ENCODE data around the gene TNFRSF6B. TPM values are rescaled to one million over a fixed set of nuclear protein-coding genes. Genes with fewer than 3 reads are reported as not detected.

TNFRSF6B gene
- total RNA-seq, 1 donor from 2014 or later, result 5.2 TPM

DNA sequence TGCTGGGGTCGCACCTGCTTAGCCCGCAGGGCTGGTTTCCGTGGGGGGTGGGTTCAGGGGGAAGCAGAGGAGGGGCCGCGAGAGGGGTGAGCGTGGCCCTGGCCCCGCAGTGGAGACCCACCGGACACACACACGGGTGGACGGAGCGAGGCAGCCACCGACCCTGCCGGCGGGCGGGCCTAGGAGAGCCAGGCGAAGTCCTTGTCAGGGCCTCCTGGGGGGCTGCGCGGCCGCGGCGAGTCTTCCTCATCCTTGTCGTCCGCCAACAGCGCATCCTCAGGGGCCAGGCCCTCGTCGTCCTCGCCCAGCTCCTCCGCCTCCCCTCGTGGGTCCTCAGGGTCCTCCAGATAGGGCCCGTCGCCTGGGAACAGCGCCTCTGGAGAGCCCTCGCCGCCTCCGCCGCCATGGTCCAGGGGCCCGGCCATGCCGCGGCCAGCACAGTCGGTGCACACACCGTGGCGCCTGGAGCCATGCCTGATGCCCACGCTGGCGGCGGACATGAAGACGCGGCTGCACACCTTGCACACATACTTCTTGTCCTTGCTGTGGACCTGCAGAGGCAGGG is 50.4 kb downstream of the TNFRSF6B start:
- no peak for DNase-seq (ENCODE audit: low read depth)

DNA sequence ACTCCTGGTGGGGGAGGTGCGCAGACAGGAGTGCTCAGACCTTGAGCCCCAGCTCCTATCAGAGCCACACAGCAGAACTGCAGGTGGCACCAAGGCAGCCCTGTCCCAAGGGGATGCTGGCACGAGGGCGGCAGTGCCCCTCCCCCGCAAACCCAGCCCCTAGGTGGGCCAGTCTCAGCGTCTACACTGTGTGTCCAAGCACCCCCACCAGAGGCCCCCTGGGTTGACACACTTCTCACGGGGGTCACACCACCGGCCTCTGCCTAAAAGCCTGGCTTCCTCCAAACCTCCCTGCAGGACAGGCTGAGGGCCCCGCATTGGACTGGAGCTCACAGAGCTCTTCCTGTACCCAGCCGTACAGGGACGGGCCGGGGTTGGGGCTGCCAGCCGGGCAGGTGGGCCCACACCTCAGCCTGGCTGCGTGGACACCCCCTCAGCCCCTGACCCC is 51.2 kb downstream of the TNFRSF6B start:
- no peak for DNase-seq (ENCODE audit: low read depth)

Other genes with a start within 250 kb of the TNFRSF6B start
- gene KCNQ2, start 224.0 kb upstream of the TNFRSF6B start, total RNA-seq, result not detected in 2 replicates
- gene EEF1A2, start 197.6 kb upstream of the TNFRSF6B start, total RNA-seq, result 456 and 555 TPM in 2 replicates
- gene PPDPF, start 175.9 kb upstream of the TNFRSF6B start, total RNA-seq, result 230 and 275 TPM in 2 replicates
- gene PTK6, start 159.3 kb upstream of the TNFRSF6B start, total RNA-seq, result 2.1 and 5.2 TPM in 2 replicates
- not detected in 2 replicates for gene SRMS, start 148.9 kb upstream of the TNFRSF6B start, total RNA-seq
- 0.75 TPM in 1 of 2 replicates, not detected in the other for gene FNDC11, start 142.5 kb upstream of the TNFRSF6B start, total RNA-seq
- gene HELZ2, start 122.4 kb upstream of the TNFRSF6B start, total RNA-seq, result 15.5 and 17.9 TPM in 2 replicates
- gene GMEB2, start 69.6 kb upstream of the TNFRSF6B start, total RNA-seq, result 12.4 and 14.3 TPM in 2 replicates
- gene STMN3, start 43.2 kb upstream of the TNFRSF6B start, total RNA-seq, result 13.8 and 14.7 TPM in 2 replicates
- 12.2 and 16.6 TPM in 2 replicates for gene RTEL1, start 38.3 kb upstream of the TNFRSF6B start, total RNA-seq
- 47.1 and 63.1 TPM in 2 replicates for gene ARFRP1, start 11.3 kb downstream of the TNFRSF6B start, total RNA-seq
- 21.4 and 33.2 TPM in 2 replicates for gene ZGPAT, start 11.4 kb downstream of the TNFRSF6B start, total RNA-seq
- 9.4 and 13.6 TPM in 2 replicates for gene LIME1, start 40.0 kb downstream of the TNFRSF6B start, total RNA-seq
- gene SLC2A4RG, start 43.1 kb downstream of the TNFRSF6B start, total RNA-seq, result 96.8 and 104 TPM in 2 replicates
- 19.6 and 20.9 TPM in 2 replicates for gene ZBTB46, start 134.6 kb downstream of the TNFRSF6B start, total RNA-seq
- gene ABHD16B, start 164.8 kb downstream of the TNFRSF6B start, total RNA-seq, result not detected in 2 replicates
- 94.4 and 99.0 TPM in 2 replicates for gene TPD52L2, start 168.6 kb downstream of the TNFRSF6B start, total RNA-seq
- 49.3 and 60.7 TPM in 2 replicates for gene DNAJC5, start 198.5 kb downstream of the TNFRSF6B start, total RNA-seq

All from myocyte (in vitro differentiated cells).